ENCODE data around the gene PGLYRP2.

The PGLYRP2 gene

GRCh38 chr19:15428956-15429824 lies 50.1 kb downstream of the PGLYRP2 start:
- H3K4me3 ChIP-seq (ENCODE audit: low read depth, low read length), result no peak overlapping the region
- no peak overlapping the region for H3K4me2 ChIP-seq (ENCODE audit: low read length)
- H3K36me3 ChIP-seq (ENCODE audit: control insufficient read depth, insufficient read depth, low read length), result no peaks in the 10 kb centered on the region
- TF ChIP-seq CTCF (IDR thresholded peaks at IDR 0.05), result no peak
- peaks cover 9% of the 10 kb centered on the region for H3K4me1 ChIP-seq
- H3K9ac ChIP-seq, result no peak overlapping the region
- H3K79me2 ChIP-seq, result peaks cover 15% of the 10 kb centered on the region
- no peaks in the 10 kb centered on the region for H3K27me3 ChIP-seq (ENCODE audit: control insufficient read depth, insufficient read depth, low read length)
- H3K9me3 ChIP-seq (ENCODE audit: control insufficient read depth, low read length), result no peaks in the 10 kb centered on the region
- no peak overlapping the region for H3K27ac ChIP-seq
- H2AFZ ChIP-seq, result no peak overlapping the region

GRCh38 chr19:15427991-15428471 lies 51.3 kb downstream of the PGLYRP2 start:
- no peaks in the 10 kb centered on the region for H3K36me3 ChIP-seq (ENCODE audit: control insufficient read depth, insufficient read depth, low read length)

GRCh38 chr19:15427350-15427700 lies 52.0 kb downstream of the PGLYRP2 start:
- Histone ChIP-seq H3K4me1 (peaks cover 9% of the 10 kb centered on the region), H3K36me3 (ENCODE audit: control insufficient read depth, insufficient read depth, low read length) (no peaks in the 10 kb centered on the region), H3K9me3 (ENCODE audit: control insufficient read depth, low read length) (no peaks in the 10 kb centered on the region), H3K79me2 (peaks cover 15% of the 10 kb centered on the region), H3K4me2 (ENCODE audit: low read length) (no peak overlapping the region), H3K27ac (no peak overlapping the region), H3K27me3 (ENCODE audit: control insufficient read depth, insufficient read depth, low read length) (no peaks in the 10 kb centered on the region), H3K9ac (no peak overlapping the region), H3K4me3 (ENCODE audit: low read depth, low read length) (no peak overlapping the region), H2AFZ (no peak overlapping the region)
- TF ChIP-seq CTCF (IDR thresholded peaks at IDR 0.05), result no peak

More at GRCh38 chr19:15427991-15428471, 51.3 kb downstream of the PGLYRP2 start:
- Histone ChIP-seq H3K27ac (no peak overlapping the region), H3K4me3 (ENCODE audit: low read depth, low read length) (no peak overlapping the region), H3K4me1 (peaks cover 9% of the 10 kb centered on the region), H3K9ac (no peak overlapping the region), H3K9me3 (ENCODE audit: control insufficient read depth, low read length) (no peaks in the 10 kb centered on the region), H2AFZ (no peak overlapping the region), H3K79me2 (peaks cover 15% of the 10 kb centered on the region), H3K27me3 (ENCODE audit: control insufficient read depth, insufficient read depth, low read length) (no peaks in the 10 kb centered on the region), H3K4me2 (ENCODE audit: low read length) (no peak overlapping the region)
- TF ChIP-seq CTCF (IDR thresholded peaks at IDR 0.05), result no peak

GRCh38 chr19:15426485-15427349 lies 52.6 kb downstream of the PGLYRP2 start:
- H3K9ac ChIP-seq, result no peak overlapping the region
- no peaks in the 10 kb centered on the region for H3K9me3 ChIP-seq (ENCODE audit: control insufficient read depth, low read length)
- peaks cover 11% of the 10 kb centered on the region for H3K79me2 ChIP-seq
- no peak overlapping the region for H3K4me3 ChIP-seq (ENCODE audit: low read depth, low read length)
- TF ChIP-seq CTCF (IDR thresholded peaks at IDR 0.05), result no peak
- no peak overlapping the region for H3K27ac ChIP-seq
- peaks cover 9% of the 10 kb centered on the region for H3K4me1 ChIP-seq
- no peaks in the 10 kb centered on the region for H3K36me3 ChIP-seq (ENCODE audit: control insufficient read depth, insufficient read depth, low read length)
- no peak overlapping the region for H3K4me2 ChIP-seq (ENCODE audit: low read length)
- H2AFZ ChIP-seq, result no peak overlapping the region
- no peaks in the 10 kb centered on the region for H3K27me3 ChIP-seq (ENCODE audit: control insufficient read depth, insufficient read depth, low read length)
